Transverse colon (tissue), 4 donors: ENCODE measurements around the gene PLA2G4E.

Experiments used
- CTCF ChIP-seq, 5 experiments: fragments of 200-600 bp in 3 of 5; fragments of 450-650 bp in 2 of 5; sonication (generic) in 3 of 5; IDR thresholded peaks; 1 replicate in 2 of 5; 2 replicates in 3 of 5; pipeline ENCODE4 v1.5.1; 2016 to 2017; ENCODE audit warnings: antibody characterized with exemption in 5 of 5, inconsistent platforms in 3 of 5, mild to moderate bottlenecking in 2 of 5, moderate library complexity in 1 of 5
- EP300 ChIP-seq: sonication (generic); formaldehyde crosslinking; IDR thresholded peaks from one replicate; pipeline ENCODE4 v1.6.1; 2017; ENCODE audit warnings: antibody characterized with exemption, low read depth
- POLR2A ChIP-seq: fragments of 450-650 bp; IDR thresholded peaks from one replicate; pipeline ENCODE4 v1.6.1; 2016; ENCODE audit warnings: antibody characterized with exemption, mild to moderate bottlenecking, moderate library complexity
- POLR2AphosphoS5 ChIP-seq, 3 donors: sonication (generic); formaldehyde crosslinking; IDR thresholded peaks; one replicate each; pipeline ENCODE4 v1.6.1; 2016; ENCODE audit warnings: antibody characterized with exemption in 3 of 3

DNA sequence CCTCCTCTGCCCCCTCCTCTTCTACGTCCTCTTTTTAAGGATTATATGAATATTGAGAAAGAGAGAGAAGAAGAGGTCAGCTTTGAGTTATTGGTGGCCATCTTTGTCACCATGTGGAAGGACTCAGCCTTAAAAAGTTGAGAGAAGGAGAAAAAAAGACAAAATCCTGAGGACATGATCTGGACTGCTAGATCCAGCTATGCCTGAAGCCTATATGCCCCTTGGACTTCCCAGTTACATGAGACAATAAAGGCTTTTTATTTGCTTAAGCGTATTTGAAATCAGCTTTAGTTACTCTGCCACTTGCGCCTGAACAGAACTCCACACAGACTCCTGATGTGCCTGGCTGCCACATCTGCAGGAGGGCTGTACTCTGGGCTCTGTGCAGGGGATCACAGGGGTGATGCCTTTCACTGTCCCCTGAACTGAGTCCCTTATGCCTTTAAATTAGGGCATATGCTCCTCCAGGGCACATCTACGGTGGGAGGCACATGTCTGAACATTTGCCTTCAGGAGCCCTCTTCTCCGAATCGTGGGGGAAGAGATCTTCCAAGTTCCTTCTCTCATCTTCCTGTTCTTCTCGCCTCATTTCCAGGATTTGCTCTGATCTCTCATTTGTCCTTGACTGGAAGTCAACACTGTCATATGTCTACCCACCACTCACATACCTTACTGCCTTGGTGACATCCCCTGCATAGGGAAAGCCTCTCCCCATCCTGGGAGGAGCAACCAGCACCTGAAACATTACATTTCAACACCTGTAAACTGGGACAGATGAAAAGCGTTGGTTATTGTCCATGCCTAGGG is 14.0 kb upstream of the PLA2G4E start:
- TF ChIP-seq POLR2A, result no peak
- TF ChIP-seq POLR2AphosphoS5 (IDR thresholded peaks at IDR 0.05), result no peak
- no peak for TF ChIP-seq CTCF (IDR thresholded peaks at IDR 0.05)
- no peak for TF ChIP-seq EP300
